HepG2 (cell line): ENCODE results near the gene EMID1. TPM values are rescaled to one million over a fixed set of nuclear protein-coding genes. Genes with fewer than 3 reads are reported as not detected.

Experiments used
- CBX5 ChIP-seq: sonication (generic); formaldehyde crosslinking; IDR thresholded peaks from 2 replicates; pipeline ENCODE4 v1.4.0; 2020; ENCODE audit warnings: missing genetic modification reagents, borderline replicate concordance
- ELF1 ChIP-seq: sonication (generic); formaldehyde crosslinking; IDR thresholded peaks from 2 replicates; pipeline ENCODE4 v1.4.0; 2020; ENCODE audit warnings: missing genetic modification reagents
- ELF3 ChIP-seq: IDR thresholded peaks from 2 replicates; pipeline ENCODE4 v1.6.1; 2016; ENCODE audit warnings: missing genetic modification reagents, missing compliant biosample characterization
- MLX ChIP-seq: IDR thresholded peaks from 2 replicates; pipeline ENCODE4 v1.6.1; 2016
- NFAT5 ChIP-seq: sonication (generic); formaldehyde crosslinking; IDR thresholded peaks from 2 replicates; pipeline ENCODE4 v1.4.0; 2020; ENCODE audit warnings: missing genetic modification reagents
- RELA ChIP-seq: sonication (generic); formaldehyde crosslinking; IDR thresholded peaks from 2 replicates; pipeline ENCODE4 v1.4.0; 2020; ENCODE audit warnings: missing genetic modification reagents
- SPEN ChIP-seq: sonication (generic); formaldehyde crosslinking; IDR thresholded peaks from 2 replicates; pipeline ENCODE4 v1.5.1; 2020; ENCODE audit warnings: low read depth, mild to moderate bottlenecking, missing genetic modification reagents
- TAF15 ChIP-seq: fragments of 200-400 bp; formaldehyde crosslinking; IDR thresholded peaks from one replicate; pipeline ENCODE4 v1.6.1; 2018; ENCODE audit warnings: mild to moderate bottlenecking, low read depth, low read length; ENCODE audit not compliant: poor library complexity, severe bottlenecking
- TEAD2 ChIP-seq: sonication (generic); formaldehyde crosslinking; IDR thresholded peaks from 2 replicates; pipeline ENCODE4 v1.9.0; 2021; ENCODE audit warnings: missing genetic modification reagents
- TFDP1 ChIP-seq: IDR thresholded peaks from 2 replicates; pipeline ENCODE4 v1.6.1; 2016; ENCODE audit warnings: missing compliant biosample characterization, missing genetic modification reagents, borderline replicate concordance
- THAP11 ChIP-seq: IDR thresholded peaks from 2 replicates; pipeline ENCODE4 v1.6.1; 2016; ENCODE audit warnings: missing biosample characterization, missing genetic modification reagents
- YY1 ChIP-seq: IDR thresholded peaks from 2 replicates; pipeline ENCODE4 v1.6.1; 2011; ENCODE audit warnings: low read length, low read depth, moderate library complexity, mild to moderate bottlenecking; ENCODE audit not compliant: insufficient read depth, insufficient replicate concordance
- ZBTB3 ChIP-seq: sonication (generic); formaldehyde crosslinking; IDR thresholded peaks from 2 replicates; pipeline ENCODE4 v1.4.0; 2020; ENCODE audit warnings: low read depth, mild to moderate bottlenecking, moderate library complexity, missing genetic modification reagents, borderline replicate concordance
- ZEB1 ChIP-seq: IDR thresholded peaks from 2 replicates; pipeline ENCODE4 v1.6.1; 2012; ENCODE audit warnings: mild to moderate bottlenecking, low read depth, inconsistent platforms; ENCODE audit not compliant: insufficient replicate concordance
- ZFP1 ChIP-seq: IDR thresholded peaks from 2 replicates; pipeline ENCODE4 v1.6.1; 2016
- ZFY ChIP-seq: sonication (generic); formaldehyde crosslinking; IDR thresholded peaks from 2 replicates; pipeline ENCODE4 v1.4.0; 2020; ENCODE audit warnings: missing genetic modification reagents
- ZNF121 ChIP-seq: sonication (generic); formaldehyde crosslinking; IDR thresholded peaks from 2 replicates; pipeline ENCODE4 v1.5.0; 2020; ENCODE audit warnings: mild to moderate bottlenecking, missing genetic modification reagents
- ZNF160 ChIP-seq: sonication (generic); formaldehyde crosslinking; IDR thresholded peaks from 2 replicates; pipeline ENCODE4 v1.8.0; 2022; ENCODE audit warnings: mild to moderate bottlenecking, inconsistent platforms, missing genetic modification reagents
- ZNF224 ChIP-seq: sonication (generic); formaldehyde crosslinking; IDR thresholded peaks from 2 replicates; pipeline ENCODE4 v1.5.0; 2020; ENCODE audit warnings: mild to moderate bottlenecking, missing genetic modification reagents
- ZNF329 ChIP-seq: sonication (generic); formaldehyde crosslinking; IDR thresholded peaks from 2 replicates; pipeline ENCODE4 v1.9.0; 2021; ENCODE audit warnings: low read depth, mild to moderate bottlenecking, missing genetic modification reagents
- ZNF614 ChIP-seq: IDR thresholded peaks from 2 replicates; pipeline ENCODE4 v1.6.1; 2018; ENCODE audit warnings: missing biosample characterization, missing genetic modification reagents, inconsistent platforms, borderline replicate concordance
- ZNF713 ChIP-seq: sonication (generic); formaldehyde crosslinking; IDR thresholded peaks from 2 replicates; pipeline ENCODE4 v1.4.0; 2020; ENCODE audit warnings: mild to moderate bottlenecking, missing genetic modification reagents
- ZNF749 ChIP-seq: sonication (generic); formaldehyde crosslinking; IDR thresholded peaks from 2 replicates; pipeline ENCODE4 v1.8.0; 2022; ENCODE audit warnings: mild to moderate bottlenecking, missing genetic modification reagents, moderate library complexity, borderline replicate concordance
- ZNF773 ChIP-seq: sonication (generic); formaldehyde crosslinking; IDR thresholded peaks from 2 replicates; pipeline ENCODE4 v1.4.0; 2020; ENCODE audit warnings: missing genetic modification reagents, borderline replicate concordance
- polyA plus RNA-seq, 8 experiments: library from polyadenylated mRNA; depleted of rRNA in 3 of 8; stranded (reverse) in 7 of 8; unstranded in 1 of 8; fragments of >200 nt; fragmentation: Illumina TruSeq in 4 of 8; extraction: Trizol in 4 of 8; gene quantifications; 2 replicates each; pipeline versions ENCODE4 v1.2.1 to v1.2.3, GENCODE V29; 2011 to 2016; ENCODE audit warnings: low read depth in 4 of 8, missing spikeins in 1 of 8, mixed read lengths in 1 of 8; ENCODE audit not compliant: insufficient read depth in 1 of 8
- total RNA-seq, 5 experiments: library from RNA; depleted of rRNA; stranded (reverse); fragments of >200 nt; fragmentation: Illumina TruSeq; extraction: Trizol; gene quantifications; 2 replicates each; pipeline ENCODE4 v1.2.3, GENCODE V29; 2016; ENCODE audit warnings: low read depth in 1 of 5

The EMID1 gene
- total and polyA plus RNA-seq, 2 of the 13 experiments (the other 11 are each of a cell fraction or from before 2014, with no cell fraction given) = 0.45 to 0.82 TPM

GRCh38 chr22:29267858-29268510, 62.3 kb downstream of the EMID1 start, which contains the start of the genes EWSR1 and RHBDD3 (continued):
- TF ChIP-seq ZEB1 (peak; percentile 33), THAP11 (CRISPR knock-in tag) (peak; percentile 65; the same call in 1 of the 2 replicates), ZNF121 (CRISPR knock-in tag) (peak; percentile 13; the same call in 1 of the 2 replicates), ELF3 (CRISPR knock-in tag) (peak; percentile 27), ZFY (CRISPR knock-in tag) (no peak), ZNF614 (CRISPR knock-in tag) (no peak), ZNF160 (CRISPR knock-in tag) (peak; percentile 18; the same call in 1 of the 2 replicates), RELA (CRISPR knock-in tag) (no peak), MLX (CRISPR knock-in tag) (peak; percentile 13; the same call in 1 of the 2 replicates), ZBTB3 (CRISPR knock-in tag) (0 out of 2 replicates have a peak, but pooled peaks have one; percentile 89), TEAD2 (CRISPR knock-in tag) (no peak), ZNF329 (CRISPR knock-in tag) (no peak; the same call in 1 of the 2 replicates), ZNF773 (CRISPR knock-in tag) (0 out of 2 replicates have a peak, but pooled peaks have one; percentile 30), ZNF713 (CRISPR knock-in tag) (no peak), TAF15 (no peak), NFAT5 (no peak), ZFP1 (CRISPR knock-in tag) (no peak), ZNF224 (CRISPR knock-in tag) (peak; percentile 94), CBX5 (CRISPR knock-in tag) (peak; percentile 41; the same call in 1 of the 2 replicates), SPEN (peak; percentile 56; the same call in 1 of the 2 replicates), ELF1 (CRISPR knock-in tag) (peak; percentile 19; the same call in 1 of the 2 replicates), ZNF749 (CRISPR knock-in tag) (no peak; the same call in 1 of the 2 replicates), YY1 (peak; percentile 93), TFDP1 (CRISPR knock-in tag) (peak; percentile 40; the same call in 1 of the 2 replicates)
